Skeletal muscle tissue (tissue), 4 donors: ENCODE data around the gene PRUNE1. TPM values are rescaled to one million over a fixed set of nuclear protein-coding genes. Genes with fewer than 3 reads are reported as not detected.

ENCODE experiments used
- H3K27ac ChIP-seq: one replicate; pipeline ENCODE4 v1.7.0; 2013; ENCODE audit warnings: mild to moderate bottlenecking, low read depth, low read length, inconsistent platforms
- H3K27me3 ChIP-seq, 3 donors: one replicate each; pipeline ENCODE4 v1.7.0; 2013; ENCODE audit warnings: low read length in 3 of 3; ENCODE audit not compliant: control insufficient read depth in 3 of 3, insufficient read depth in 3 of 3
- H3K36me3 ChIP-seq, 3 donors: one replicate each; pipeline ENCODE4 v1.7.0; 2013; ENCODE audit warnings: low read length in 3 of 3; ENCODE audit not compliant: control insufficient read depth in 3 of 3, insufficient read depth in 3 of 3
- H3K4me1 ChIP-seq, 3 donors: one replicate each; pipeline ENCODE4 v1.7.0; 2013; ENCODE audit warnings: low read length in 3 of 3, mild to moderate bottlenecking in 3 of 3; ENCODE audit not compliant: control insufficient read depth in 3 of 3, insufficient read depth in 3 of 3
- H3K4me3 ChIP-seq, 3 donors: one replicate each; pipeline ENCODE4 v1.7.0; 2013; ENCODE audit warnings: low read length in 3 of 3
- H3K9ac ChIP-seq, 3 donors: one replicate each; pipeline ENCODE4 v1.7.0; 2013; ENCODE audit warnings: low read length in 3 of 3, mild to moderate bottlenecking in 3 of 3, moderate library complexity in 2 of 3, low read depth in 1 of 3
- H3K9me3 ChIP-seq, 3 donors: one replicate each; pipeline ENCODE4 v1.7.0; 2013; ENCODE audit warnings: low read length in 3 of 3; ENCODE audit not compliant: control insufficient read depth in 3 of 3
- total RNA-seq: library from RNA; depleted of rRNA; stranded (reverse); fragments of >200 nt; gene quantifications from one replicate; pipeline ENCODE4 v1.2.3, GENCODE V29; 2014
- donor health status: Osteomylitis.

Gene PRUNE1
- total RNA-seq, 1 donor from 2014 or later = 9.9 TPM

GRCh38 chr1:151059109-151060006, 51.1 kb downstream of the PRUNE1 start, which contains the start of gene CDC42SE1:
Gene CDC42SE1 (minus strand): TSS chr1:151059622. CDS start chr1:151055730, 3,892 bp downstream.
- Histone ChIP-seq H3K9me3 (no peaks in the 10 kb centered on the region), H3K27me3 (no peaks in the 10 kb centered on the region), H3K27ac (peak within 1 kb of the TSS; percentile 93), H3K9ac (peak within 1 kb of the TSS; percentile 90 to 96 (median 90)), H3K4me3 (peak within 1 kb of the TSS; percentile 93 to 98 (median 94)), H3K36me3 (peaks cover 13 to 27% (median 17%) of the 10 kb centered on the region in 3 donors), H3K4me1 (peaks cover 29 to 42% (median 42%) of the 10 kb centered on the region in 3 donors)

GRCh38 chr1:151060007-151060656, 51.9 kb downstream of the PRUNE1 start, which contains the start of gene MLLT11:
Gene MLLT11 (plus strand): TSS chr1:151060397. CDS start chr1:151067225, 6,828 bp downstream.
- Histone ChIP-seq H3K9ac (peak within 1 kb of the TSS; percentile 90 to 96 (median 90)), H3K4me3 (peak within 1 kb of the TSS; percentile 93 to 98 (median 94)), H3K27me3 (no peaks in the 10 kb centered on the region), H3K27ac (peak within 1 kb of the TSS; percentile 93), H3K36me3 (peaks cover 7 to 20% (median 10%) of the 10 kb centered on the region in 3 donors), H3K9me3 (no peaks in the 10 kb centered on the region), H3K4me1 (peaks cover 29 to 42% (median 41%) of the 10 kb centered on the region in 3 donors)

GRCh38 chr1:151060657-151061421, 52.6 kb downstream of the PRUNE1 start:
- Histone ChIP-seq H3K9me3 (no peaks in the 10 kb centered on the region), H3K4me3 (peak overlapping the region; percentile 93 to 98 (median 94)), H3K27me3 (no peaks in the 10 kb centered on the region), H3K27ac (peak overlapping the region; percentile 93), H3K4me1 (peaks cover 29 to 36% (median 34%) of the 10 kb centered on the region in 3 donors), H3K9ac (peak overlapping the region; percentile 90 to 96 (median 90)), H3K36me3 (peaks cover 0 to 13% (median 3%) of the 10 kb centered on the region in 3 donors)

- Histone ChIP-seq H3K27ac (no peak overlapping the region), H3K27me3 (no peaks in the 10 kb centered on the region), H3K4me3 (no peak overlapping the region), H3K4me1 (peaks cover 21 to 27% (median 25%) of the 10 kb centered on the region in 3 donors), H3K9me3 (no peaks in the 10 kb centered on the region), H3K9ac (no peak overlapping the region), H3K36me3 (peaks cover 0 to 6% (median 0%) of the 10 kb centered on the region in 3 donors)
These were observed 53.5 kb downstream of the PRUNE1 start for GRCh38 chr1:151061704-151062103.

- Histone ChIP-seq H3K4me3 (no peak overlapping the region), H3K36me3 (peaks cover 0 to under 1% (median 0%) of the 10 kb centered on the region in 3 donors), H3K27me3 (no peaks in the 10 kb centered on the region), H3K27ac (no peak overlapping the region), H3K4me1 (peaks cover 11 to 16% (median 13%) of the 10 kb centered on the region in 3 donors), H3K9me3 (no peaks in the 10 kb centered on the region), H3K9ac (no peak overlapping the region)
These were observed 54.6 kb downstream of the PRUNE1 start for GRCh38 chr1:151062741-151063371.

- Histone ChIP-seq H3K9ac (no peak overlapping the region), H3K4me1 (peaks cover 4 to 12% (median 9%) of the 10 kb centered on the region in 3 donors), H3K9me3 (no peaks in the 10 kb centered on the region), H3K4me3 (no peak overlapping the region), H3K27me3 (no peaks in the 10 kb centered on the region), H3K27ac (no peak overlapping the region), H3K36me3 (no peaks in the 10 kb centered on the region)
These were observed 56.9 kb downstream of the PRUNE1 start for GRCh38 chr1:151065089-151065645.

- Histone ChIP-seq H3K4me3 (no peak overlapping the region), H3K27me3 (no peaks in the 10 kb centered on the region), H3K4me1 (peaks cover 4 to 16% (median 10%) of the 10 kb centered on the region in 3 donors), H3K27ac (no peak overlapping the region), H3K9me3 (no peaks in the 10 kb centered on the region), H3K9ac (no peak overlapping the region), H3K36me3 (no peaks in the 10 kb centered on the region)
These were observed 58.9 kb downstream of the PRUNE1 start for GRCh38 chr1:151067185-151067584.

- Histone ChIP-seq H3K27me3 (no peaks in the 10 kb centered on the region), H3K9ac (peak overlapping the region in 1 of 3 donors; percentile 47), H3K36me3 (peaks cover 0 to 4% (median 2%) of the 10 kb centered on the region in 3 donors), H3K9me3 (no peaks in the 10 kb centered on the region), H3K4me1 (peaks cover 4 to 16% (median 10%) of the 10 kb centered on the region in 3 donors), H3K27ac (peak overlapping the region; percentile 95), H3K4me3 (no peak overlapping the region)
These were observed 60.8 kb downstream of the PRUNE1 start for GRCh38 chr1:151069103-151069486.
